HG02885 (cell line): ENCODE data around the gene SUCNR1.
"Not testable (repeated sequence)": the region's sequence is repeated elsewhere in the genome, so short reads cannot be mapped to it uniquely, and the experiment has no call there.

Experiments
- ATAC-seq: cut with Tn5 transposase; IDR thresholded peaks from one replicate; pipeline ENCODE4 v1.9.1; 2021; ENCODE audit warnings: mild to moderate bottlenecking; ENCODE audit not compliant: unreplicated experiment, poor library complexity

The SUCNR1 gene, protein sequence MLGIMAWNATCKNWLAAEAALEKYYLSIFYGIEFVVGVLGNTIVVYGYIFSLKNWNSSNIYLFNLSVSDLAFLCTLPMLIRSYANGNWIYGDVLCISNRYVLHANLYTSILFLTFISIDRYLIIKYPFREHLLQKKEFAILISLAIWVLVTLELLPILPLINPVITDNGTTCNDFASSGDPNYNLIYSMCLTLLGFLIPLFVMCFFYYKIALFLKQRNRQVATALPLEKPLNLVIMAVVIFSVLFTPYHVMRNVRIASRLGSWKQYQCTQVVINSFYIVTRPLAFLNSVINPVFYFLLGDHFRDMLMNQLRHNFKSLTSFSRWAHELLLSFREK

DNA sequence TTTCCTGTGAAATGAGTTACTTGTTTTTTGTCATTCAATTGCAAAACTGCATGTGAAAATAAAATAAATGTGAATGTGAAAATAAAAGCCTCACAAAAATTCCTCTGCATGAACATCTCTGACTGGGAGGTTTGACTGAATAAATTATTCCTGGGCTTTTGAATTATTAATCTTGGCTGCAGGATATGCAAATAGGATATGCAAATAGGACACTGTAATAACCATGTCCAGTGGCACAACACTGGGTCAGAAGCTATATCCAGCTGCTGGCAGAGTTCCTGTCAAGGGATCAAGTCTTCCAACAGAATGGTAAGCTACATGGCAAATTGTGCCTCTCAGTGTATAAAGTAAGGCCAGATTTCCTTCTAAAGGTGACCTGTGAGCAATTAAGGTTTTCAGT is at the start of gene SUCNR1:
TSS of gene SUCNR1 (plus strand) at position 246 of the 400 bp plus-strand sequence. CDS start 6,250 bp downstream, outside the sequence.
- ATAC-seq: no peak

DNA sequence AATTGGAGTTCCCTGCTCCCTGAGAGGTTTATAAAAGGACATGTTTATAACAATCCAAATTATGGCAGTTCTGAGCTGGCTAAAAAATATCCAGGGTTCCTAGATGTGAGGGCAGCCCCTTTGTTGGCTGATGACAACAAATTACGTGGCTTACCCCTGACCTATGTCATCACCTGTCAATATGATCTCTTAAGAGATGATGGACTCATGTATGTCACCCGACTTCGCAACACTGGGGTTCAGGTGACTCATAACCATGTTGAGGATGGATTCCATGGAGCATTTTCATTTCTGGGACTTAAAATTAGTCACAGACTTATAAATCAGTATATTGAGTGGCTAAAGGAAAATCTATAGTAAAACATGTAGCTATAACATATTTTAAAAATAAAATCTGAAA is 45.6 kb upstream of the SUCNR1 start:
- ATAC-seq: no peak

DNA sequence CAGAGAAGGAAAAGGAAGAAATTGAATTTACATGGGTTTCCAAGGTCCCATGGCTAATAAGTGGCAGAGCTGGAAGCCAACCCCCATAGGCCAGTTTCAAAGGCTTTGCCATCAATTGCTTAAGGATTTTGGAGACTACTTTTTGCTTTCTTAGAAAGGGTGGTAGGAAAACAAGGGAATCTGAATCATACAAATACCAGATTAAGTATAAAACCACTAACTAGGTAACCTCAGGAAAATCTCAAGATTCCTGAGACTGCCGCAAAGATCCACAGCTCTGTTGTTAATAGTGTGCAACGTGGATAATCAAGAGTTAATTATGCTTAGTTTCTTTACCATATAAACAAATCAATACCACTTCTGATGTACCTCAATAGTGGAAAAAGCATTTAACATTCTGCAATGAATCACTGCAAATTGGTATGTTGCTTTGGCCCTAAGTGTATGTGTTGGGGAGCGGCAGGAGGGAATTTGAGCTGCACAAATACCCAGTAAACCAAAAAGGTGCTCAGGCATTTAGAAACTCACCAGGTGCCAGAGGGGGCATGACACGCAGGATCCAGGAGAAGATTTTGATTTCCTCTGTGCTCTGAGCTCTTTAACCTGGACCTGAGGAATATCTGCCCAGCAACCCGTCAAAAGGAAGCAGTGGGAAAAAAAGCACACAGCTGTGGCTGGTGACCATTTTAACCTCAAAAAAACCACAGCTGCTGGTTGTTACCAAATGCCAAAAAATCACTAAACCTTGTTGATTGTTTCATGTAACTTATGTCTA is 37.5 kb upstream of the SUCNR1 start:
- no peak for ATAC-seq

DNA sequence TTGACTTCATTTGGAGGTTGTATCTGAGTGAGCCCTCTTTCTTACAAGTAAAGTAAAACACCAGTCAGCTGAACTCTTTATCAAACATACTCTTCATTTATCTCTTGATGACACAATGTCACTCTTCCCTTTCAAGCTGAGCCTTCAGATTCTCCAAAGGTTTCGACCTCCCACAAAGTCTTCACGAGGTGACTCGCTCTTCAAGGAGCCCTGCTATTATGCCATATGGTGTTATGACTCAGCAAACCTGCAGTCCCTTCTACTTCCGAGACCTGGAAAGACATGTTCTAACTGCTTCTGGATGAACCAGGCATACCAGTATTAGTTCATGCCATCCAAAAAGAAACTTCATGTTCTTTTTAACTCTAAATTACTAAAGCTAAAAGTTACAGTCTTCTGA is 36.4 kb upstream of the SUCNR1 start:
- ATAC-seq: no peak

DNA sequence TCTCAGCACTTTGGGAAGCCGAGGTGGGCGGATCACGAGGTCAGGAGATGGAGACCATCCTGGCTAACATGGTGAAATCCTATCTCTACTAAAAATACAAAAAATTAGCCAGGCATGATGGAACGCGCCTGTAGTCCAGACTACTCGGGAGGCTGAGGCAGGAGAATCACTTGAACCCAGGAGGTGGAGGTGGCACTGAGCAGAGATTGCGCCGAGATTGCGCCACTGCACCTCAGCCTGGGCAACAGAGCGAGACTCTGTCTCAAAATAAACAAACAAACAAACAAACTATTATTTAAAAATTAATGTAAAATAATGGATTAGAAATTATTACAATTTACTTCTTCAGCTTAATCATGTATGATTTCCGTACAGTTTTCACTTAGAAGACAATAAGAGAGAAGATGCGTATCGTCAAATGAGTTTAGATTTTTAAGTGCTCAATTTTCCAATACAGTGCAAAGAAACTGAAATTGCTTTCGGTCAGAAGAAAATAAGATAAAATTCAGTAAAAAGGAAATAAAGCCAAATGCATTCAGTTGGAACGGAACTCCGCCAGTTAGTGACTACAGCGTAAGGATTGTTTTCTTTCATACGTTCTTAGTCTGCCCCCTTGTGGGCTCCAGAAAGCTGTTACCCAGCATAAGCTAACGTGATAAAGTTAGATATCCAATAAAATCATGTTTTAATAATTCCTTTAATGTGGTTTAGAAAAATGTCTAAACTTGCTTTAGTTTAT is 34.7 kb upstream of the SUCNR1 start:
- ATAC-seq: peak; percentile 87

DNA sequence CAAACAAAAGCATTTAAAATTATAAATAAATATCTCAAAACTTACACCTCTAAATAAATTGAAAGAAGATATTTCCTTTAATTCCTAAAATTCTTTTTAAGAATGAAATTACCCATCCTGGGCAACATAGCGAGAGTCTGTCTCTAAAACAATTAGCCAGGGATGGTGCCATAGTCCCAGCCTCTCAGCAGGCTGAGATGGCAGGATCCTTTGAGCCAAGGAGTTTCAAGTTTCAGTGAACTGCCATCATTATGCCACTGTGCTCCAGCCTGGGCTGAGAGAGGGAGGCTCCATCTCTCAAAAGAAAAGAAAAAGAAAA is 34.2 kb upstream of the SUCNR1 start:
- ATAC-seq: no peak

DNA sequence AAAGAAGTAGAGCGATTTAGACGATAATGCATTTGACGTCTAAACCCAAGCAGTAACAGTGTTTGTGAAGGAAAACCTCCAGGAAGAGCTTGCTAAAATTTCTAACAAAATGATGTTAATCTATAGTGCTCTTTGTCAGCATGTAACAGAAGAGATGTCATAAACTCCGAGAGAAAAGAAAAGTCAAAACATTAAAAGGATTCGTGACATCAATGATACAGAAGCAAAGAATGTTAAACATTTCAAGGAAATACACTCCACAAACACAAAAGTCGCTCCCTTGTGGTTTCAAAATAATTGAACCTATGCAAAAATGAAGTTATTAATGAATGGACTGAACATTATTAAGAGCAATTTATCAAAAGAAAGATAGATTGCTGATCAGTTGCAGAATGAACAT is 31.6 kb upstream of the SUCNR1 start:
- ATAC-seq: no peak

DNA sequence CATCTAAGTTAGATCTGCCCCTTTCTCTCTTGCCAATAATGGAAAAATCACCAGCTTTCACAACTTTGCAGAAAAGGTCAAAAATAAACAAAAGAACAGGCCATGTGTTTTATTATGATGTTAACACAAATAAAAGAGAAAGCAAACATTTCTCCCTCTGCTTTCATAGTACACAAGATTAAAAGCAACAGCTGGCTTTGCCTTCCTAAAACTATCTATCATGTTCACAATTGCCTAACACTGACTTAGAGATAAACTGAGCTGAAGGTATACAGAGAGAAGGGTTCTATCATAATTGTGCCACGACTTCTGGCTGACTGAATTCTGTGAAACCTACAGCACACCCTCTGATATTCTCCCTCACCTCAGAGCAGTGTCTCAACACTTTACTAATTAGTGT is 30.2 kb upstream of the SUCNR1 start:
- no peak for ATAC-seq

DNA sequence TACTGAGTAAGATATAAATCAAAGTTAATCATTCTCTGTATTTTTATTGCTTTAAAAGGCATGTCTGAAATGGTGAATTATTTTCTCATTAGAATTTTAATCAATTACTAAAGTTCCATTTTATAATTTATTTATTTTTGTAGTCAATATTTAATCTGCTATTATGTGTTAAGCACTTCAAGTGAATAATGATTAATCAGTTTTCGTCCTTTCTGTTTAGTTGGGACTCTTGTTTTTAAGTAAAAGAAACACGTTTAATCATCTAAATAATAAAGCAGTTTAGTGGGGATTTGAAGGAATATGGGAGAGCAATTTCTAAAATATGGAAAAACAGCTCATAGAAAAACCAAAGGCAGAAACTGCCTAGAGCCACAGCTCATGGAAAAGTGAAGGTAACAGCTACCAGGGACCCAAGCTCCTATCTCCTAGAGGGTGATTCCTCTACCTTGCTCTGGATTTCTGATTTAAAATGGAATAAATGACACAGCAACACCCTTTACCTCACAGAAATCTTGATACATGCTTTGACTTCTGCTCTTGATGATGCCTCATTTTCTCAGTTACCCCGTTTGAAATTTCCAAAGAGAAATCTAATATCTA is 28.0 kb upstream of the SUCNR1 start:
- ATAC-seq: no peak

DNA sequence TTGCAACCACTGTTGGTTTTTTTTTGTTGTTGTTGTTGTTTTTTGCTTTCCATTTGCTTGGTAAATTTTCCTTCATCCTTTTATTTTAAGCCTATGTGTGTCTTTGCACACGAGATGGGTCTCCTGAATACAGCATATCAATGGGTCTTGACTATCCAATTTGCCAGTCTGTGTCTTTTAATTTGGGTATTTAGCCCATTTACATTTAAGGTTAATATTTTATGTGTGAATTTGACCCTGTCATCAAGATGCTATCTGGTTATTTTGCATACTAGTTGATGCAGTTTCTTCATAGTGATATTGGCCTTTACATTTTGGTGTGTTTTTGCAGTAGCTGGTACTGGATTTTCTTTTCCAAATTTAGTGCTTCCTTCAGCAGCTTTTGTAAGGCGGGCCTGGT is 23.4 kb upstream of the SUCNR1 start:
- ATAC-seq: not testable (repeated sequence)

DNA sequence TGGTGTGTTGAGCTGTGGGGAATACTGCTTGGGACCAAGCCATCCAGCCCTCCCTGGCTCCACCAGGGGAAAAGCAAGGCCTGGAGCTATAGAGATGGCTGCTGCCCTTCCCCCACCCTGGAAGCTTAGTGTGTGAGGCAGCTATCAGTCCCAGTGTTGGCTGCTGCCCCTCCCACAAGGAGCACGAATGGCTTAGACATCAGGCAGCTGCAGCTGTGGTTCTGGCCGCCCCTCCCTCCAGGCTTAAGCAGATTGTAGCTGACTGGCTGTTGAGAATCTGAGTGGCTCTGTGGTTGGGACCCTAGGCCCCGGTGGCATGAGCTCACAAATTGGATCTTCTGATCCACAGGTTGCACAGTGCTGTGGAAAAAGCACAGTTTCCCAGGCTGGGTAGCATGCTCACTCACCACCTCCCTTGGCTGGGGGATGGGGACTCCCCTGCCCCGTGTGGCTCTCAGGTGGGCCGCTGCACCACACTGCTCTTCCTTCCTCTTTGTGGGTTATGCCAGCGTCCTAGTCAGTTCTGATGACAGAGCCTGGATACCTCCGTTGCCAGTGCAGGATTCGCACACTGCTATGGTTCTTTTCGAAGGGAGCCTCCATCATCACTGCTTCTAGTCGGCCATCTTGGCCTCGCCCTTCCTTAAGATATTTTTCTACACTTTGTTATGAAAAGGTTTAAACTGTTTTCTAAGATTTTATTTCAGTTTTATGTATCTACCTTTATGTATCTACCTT is 21.2 kb upstream of the SUCNR1 start:
- no peak for ATAC-seq

DNA sequence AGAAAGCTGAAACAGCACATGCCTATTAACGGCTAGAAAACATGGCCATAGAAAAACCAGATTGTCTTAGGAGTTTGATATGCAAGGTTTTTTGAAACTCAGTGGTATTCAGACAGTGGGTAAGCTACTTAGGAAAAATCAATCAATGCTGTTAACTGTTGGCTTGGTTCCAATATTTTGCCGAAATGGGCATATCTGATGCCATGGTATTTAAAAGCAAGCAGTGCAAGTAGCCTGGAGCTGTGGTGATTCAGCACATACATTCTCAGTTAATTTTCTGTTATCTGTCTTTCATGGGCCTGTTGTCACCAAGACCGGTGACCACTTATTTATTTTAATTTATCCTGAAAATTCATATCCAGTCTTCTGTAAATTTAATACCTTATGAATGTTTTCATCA is 17.3 kb upstream of the SUCNR1 start:
- ATAC-seq: no peak

DNA sequence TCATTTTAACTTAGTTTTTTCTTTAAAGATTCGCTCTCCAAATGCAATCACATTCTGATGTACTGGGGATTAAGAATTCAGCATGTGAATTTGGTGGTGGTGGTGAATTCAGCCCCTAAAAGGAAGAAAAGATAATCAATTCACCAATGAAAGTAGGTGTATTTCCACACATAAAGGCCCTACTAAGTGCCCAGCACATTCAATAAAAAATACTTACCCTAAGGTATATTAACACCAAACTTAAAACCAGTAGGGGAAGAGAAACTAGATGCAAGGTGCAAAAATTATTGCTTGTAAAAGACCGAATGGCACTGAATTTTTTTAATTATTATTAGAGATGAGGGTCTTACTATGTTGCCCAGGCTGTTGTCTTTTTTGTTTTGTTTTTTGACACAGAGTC is 16.8 kb upstream of the SUCNR1 start:
- no peak for ATAC-seq

DNA sequence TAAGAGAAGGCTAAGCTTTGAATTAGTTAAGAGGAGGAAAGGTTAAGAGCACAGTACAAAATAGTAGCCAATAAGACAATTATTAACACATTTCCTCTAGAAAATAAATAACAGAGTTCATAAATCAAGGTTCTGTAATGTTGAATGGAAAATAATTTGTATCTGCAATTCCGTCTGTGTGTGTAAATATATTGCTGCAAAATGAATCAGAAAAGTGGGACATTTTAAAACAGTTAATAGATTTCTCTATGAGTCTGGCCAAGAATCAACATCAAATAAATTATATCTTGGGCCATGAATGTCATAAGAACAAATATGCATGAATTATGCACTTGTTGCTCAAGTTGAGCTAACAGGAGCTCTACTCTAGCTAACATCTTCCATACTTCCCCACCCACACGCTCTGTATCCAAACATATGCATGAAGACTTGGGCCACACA is 14.2 kb upstream of the SUCNR1 start:
- ATAC-seq: no peak

DNA sequence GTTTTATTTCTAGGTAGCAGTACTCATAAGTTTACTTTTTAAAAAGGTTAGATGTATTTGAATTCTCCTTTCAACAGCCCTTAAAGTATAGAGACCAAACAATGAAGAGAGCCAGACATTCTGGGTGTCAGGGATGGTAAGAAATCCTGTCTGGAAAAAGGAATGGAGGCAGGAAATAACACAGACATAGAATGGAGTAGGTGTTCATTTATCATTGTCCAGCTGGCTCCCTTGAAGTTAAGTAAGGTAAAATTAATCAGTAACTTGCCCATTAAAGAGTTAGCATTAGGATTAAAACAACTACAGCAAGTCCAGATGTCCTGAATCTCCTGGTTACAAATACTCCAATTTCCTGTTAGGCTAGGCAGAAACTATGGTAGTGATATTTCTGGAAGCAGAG is 13.5 kb upstream of the SUCNR1 start:
- no peak for ATAC-seq

DNA sequence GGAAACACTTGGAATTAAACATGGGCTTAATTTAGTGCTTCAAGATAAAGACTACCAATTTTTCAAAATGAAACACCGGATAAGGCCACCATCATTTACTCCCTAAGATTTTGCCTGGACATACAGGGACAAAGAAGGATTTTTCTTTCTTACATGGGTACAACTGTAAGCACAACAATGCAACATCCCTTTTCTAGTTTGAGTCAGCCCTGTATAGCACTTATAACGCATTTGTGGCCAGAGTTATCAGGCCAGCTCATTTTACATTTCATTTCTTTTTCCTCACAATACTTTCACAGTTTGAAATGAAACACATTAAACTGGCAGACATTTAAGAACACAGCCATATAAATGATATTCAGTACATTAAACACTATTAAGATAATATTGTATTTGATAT is 9.8 kb upstream of the SUCNR1 start:
- ATAC-seq: no peak

DNA sequence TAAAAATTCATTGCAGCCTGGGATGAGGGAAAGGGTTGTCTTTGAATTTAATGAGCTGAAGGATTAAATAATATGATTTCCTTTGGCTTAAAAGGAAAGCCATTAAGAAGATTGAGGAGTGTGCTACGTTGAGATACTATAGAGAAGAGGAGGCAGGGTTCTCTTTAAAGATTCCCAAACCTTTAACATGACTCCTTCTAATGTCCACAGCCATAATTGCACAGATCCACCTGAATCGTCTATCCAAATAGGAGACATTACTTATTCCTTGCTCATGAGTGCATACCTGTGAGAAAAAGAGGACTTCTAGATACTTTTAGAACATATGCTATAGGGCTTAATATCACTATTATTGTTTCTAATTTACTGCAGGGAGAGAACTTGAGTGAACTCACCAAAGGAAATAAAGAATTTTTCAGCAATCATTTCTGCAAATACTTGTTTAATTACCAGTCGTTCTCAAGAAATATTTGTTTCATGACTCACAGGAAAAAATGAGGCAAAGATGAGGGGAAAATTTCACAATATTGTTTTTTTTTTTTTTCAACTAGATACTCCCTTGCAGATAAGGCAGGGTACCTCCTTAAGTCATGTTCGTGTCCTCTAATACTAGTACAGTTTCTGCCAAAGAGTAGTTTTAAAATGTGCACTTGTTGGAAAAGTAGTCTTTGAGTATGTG is 8.9 kb upstream of the SUCNR1 start:
- ATAC-seq: no peak

DNA sequence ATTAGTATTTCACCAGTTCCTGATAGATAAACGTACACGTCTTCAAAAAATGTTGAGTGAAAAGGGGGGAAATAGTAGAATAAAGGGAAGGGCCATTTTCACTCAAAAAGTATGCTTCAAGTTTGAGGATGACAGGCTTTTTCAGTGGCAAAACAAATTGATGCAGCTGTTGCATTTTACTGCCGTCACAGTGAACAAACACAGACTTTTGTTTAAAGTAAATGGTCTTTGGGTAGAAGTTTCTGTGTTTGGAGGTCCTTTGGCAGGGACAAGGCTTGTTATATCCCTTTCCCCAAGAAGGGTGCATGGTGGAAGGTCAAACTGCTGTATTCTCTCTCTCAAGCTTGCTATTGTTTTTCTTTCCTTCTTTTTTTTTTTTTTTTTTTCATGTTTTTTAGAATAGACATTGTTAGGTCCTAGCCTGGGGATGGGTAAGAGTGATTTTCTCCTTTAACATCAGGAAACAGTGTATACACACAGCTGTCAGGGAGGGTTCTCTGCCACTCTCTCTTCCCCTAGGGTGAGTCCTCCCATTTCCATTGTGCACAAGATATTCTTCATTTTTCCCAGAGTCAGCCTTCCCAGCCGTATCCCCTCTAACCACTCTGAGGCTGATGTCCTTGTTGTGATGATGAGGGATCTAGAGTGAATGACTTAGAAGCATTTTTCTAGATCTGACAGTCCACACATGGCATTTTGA is 6.6 kb upstream of the SUCNR1 start:
- no peak for ATAC-seq

DNA sequence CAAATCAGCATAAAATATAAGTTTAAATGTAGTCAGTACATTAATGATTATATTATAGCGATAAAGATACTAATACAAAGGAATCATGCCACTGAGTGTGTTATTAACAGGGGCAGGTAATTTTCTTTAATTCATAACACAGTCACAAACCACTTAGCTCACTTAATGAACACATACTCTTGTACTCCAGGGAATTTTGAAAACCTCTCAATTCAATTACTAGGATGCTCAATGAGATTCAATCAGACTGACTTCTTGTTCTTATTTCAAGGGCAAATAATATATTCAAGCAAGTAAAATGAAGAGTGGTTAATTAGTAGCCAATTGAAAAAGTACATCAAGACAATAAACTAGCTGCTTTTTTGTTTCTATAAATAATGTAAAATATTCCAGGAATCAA is 5.8 kb upstream of the SUCNR1 start:
- no peak for ATAC-seq
